IMR-90 (cell line): ENCODE results near the gene PHOX2A. TPM values are rescaled to one million over a fixed set of nuclear protein-coding genes. Genes with fewer than 3 reads are reported as not detected.

Experiments used
- ATAC-seq: fragments of 200-7000 bp; cut with Tn5 transposase; 2 replicates; pipeline ENCODE4 v1.9.1; 2020; ENCODE audit warnings: low read depth, mild to moderate bottlenecking, moderate library complexity
- BruUV-seq: library from RNA; stranded (reverse); fragments of 400-500 nt; replicated peaks from 2 replicates; lab custom pipeline; 2021; lab: Mats Ljungman, UMichigan
- CTCF ChIA-PET: fragments of 300-600 bp; formaldehyde crosslinking; extraction: SDS; loops from one replicate; lab custom pipeline; 2021; ENCODE audit warnings: antibody characterized with exemption; lab: Yijun Ruan, JAX
- POLR2A ChIA-PET: fragments of 300-600 bp; sonication (Branson Sonifier 250); formaldehyde crosslinking; loops from one replicate; lab custom pipeline; 2022; ENCODE audit warnings: antibody characterized with exemption; ENCODE audit not compliant: unreplicated experiment; lab: Charles Lee
- DNase-seq: peaks from one replicate; pipeline ENCODE4 v3.0.0; 2013
- H2AFZ ChIP-seq: replicated peaks from 2 replicates; pipeline ENCODE3; 2013; ENCODE audit warnings: low read length, mild to moderate bottlenecking; ENCODE audit not compliant: poor library complexity
- H2AK5ac ChIP-seq: 2 replicates; pipeline ENCODE4 v1.6.1; 2013; ENCODE audit warnings: low read depth, low read length, inconsistent platforms
- H2AK9ac ChIP-seq: replicated peaks from 2 replicates; pipeline ENCODE3; 2013; ENCODE audit warnings: mild to moderate bottlenecking, low read depth, low read length, moderate library complexity; ENCODE audit not compliant: poor library complexity
- H2BK120ac ChIP-seq: 2 replicates; pipeline ENCODE4 v1.6.1; 2013; ENCODE audit warnings: low read depth, low read length, inconsistent platforms
- H2BK15ac ChIP-seq: 3 replicates; pipeline ENCODE4 v1.6.1; 2013; ENCODE audit warnings: low read depth, low read length, inconsistent platforms
- H2BK20ac ChIP-seq: 2 replicates; pipeline ENCODE4 v1.6.1; 2013; ENCODE audit warnings: low read depth, mild to moderate bottlenecking, inconsistent platforms, low read length, moderate library complexity
- H2BK5ac ChIP-seq: 2 replicates; pipeline ENCODE4 v1.6.1; 2013; ENCODE audit warnings: mild to moderate bottlenecking, low read depth, low read length, inconsistent platforms; ENCODE audit not compliant: poor library complexity, severe bottlenecking
- H3K14ac ChIP-seq: replicated peaks from 2 replicates; pipeline ENCODE4 v1.6.1; 2013; ENCODE audit warnings: low read depth, low read length, inconsistent platforms
- H3K18ac ChIP-seq: 2 replicates; pipeline ENCODE4 v1.6.1; 2013; ENCODE audit warnings: low read depth, low read length, control low read depth
- H3K23ac ChIP-seq: 2 replicates; pipeline ENCODE4 v1.6.1; 2013; ENCODE audit warnings: low read depth, low read length, inconsistent platforms
- H3K27ac ChIP-seq: 2 replicates; pipeline ENCODE4 v1.5.1; 2013; ENCODE audit warnings: mild to moderate bottlenecking, control low read depth, low read length; ENCODE audit not compliant: insufficient read depth
- H3K27me3 ChIP-seq: 2 replicates; pipeline ENCODE4 v1.6.1; 2013; ENCODE audit warnings: low read length; ENCODE audit not compliant: control insufficient read depth, insufficient read depth
- H3K36me3 ChIP-seq: 2 replicates; pipeline ENCODE4 v1.6.1; 2013; ENCODE audit warnings: low read length, mixed read lengths; ENCODE audit not compliant: control insufficient read depth, insufficient read depth
- H3K4ac ChIP-seq: 2 replicates; pipeline ENCODE4 v1.6.1; 2013; ENCODE audit warnings: low read depth, low read length, inconsistent platforms
- H3K4me1 ChIP-seq: 2 replicates; pipeline ENCODE4 v1.6.1; 2013; ENCODE audit warnings: low read length, mixed read lengths; ENCODE audit not compliant: control insufficient read depth, insufficient read depth
- H3K4me2 ChIP-seq: 2 replicates; pipeline ENCODE4 v1.6.1; 2013; ENCODE audit warnings: low read depth, mild to moderate bottlenecking, control low read depth, low read length, moderate library complexity
- H3K4me3 ChIP-seq: 2 replicates; pipeline ENCODE4 v1.5.1; 2013; ENCODE audit warnings: low read depth, mild to moderate bottlenecking, control low read depth, low read length, moderate library complexity; ENCODE audit not compliant: insufficient read depth
- H3K56ac ChIP-seq: 2 replicates; pipeline ENCODE4 v1.6.1; 2013; ENCODE audit warnings: low read length, inconsistent platforms; ENCODE audit not compliant: insufficient read depth; ENCODE audit errors: extremely low read depth
- H3K79me1 ChIP-seq, 2 experiments: 2 replicates each; pipeline ENCODE4 v1.6.1; 2013; ENCODE audit warnings: low read length in 2 of 2, inconsistent platforms in 1 of 2, low read depth in 1 of 2
- H3K9ac ChIP-seq: 2 replicates; pipeline ENCODE4 v1.6.1; 2013; ENCODE audit warnings: low read depth, low read length, control low read depth
- H3K9me1 ChIP-seq: 2 replicates; pipeline ENCODE4 v1.6.1; 2013; ENCODE audit warnings: low read length, inconsistent platforms; ENCODE audit not compliant: insufficient read depth
- H3K9me3 ChIP-seq: 2 replicates; pipeline ENCODE4 v1.6.1; 2013; ENCODE audit warnings: low read length; ENCODE audit not compliant: control insufficient read depth, insufficient read depth
- H4K20me1 ChIP-seq: 2 replicates; pipeline ENCODE4 v1.6.1; 2013; ENCODE audit warnings: low read length, inconsistent platforms; ENCODE audit not compliant: insufficient read depth
- H4K5ac ChIP-seq: 2 replicates; pipeline ENCODE4 v1.6.1; 2013; ENCODE audit warnings: mild to moderate bottlenecking, low read depth, low read length, control low read depth
- H4K8ac ChIP-seq, 2 experiments: 2 replicates each; pipeline ENCODE4 v1.6.1; 2013; ENCODE audit warnings: low read depth in 2 of 2, low read length in 2 of 2, control low read depth in 1 of 2, inconsistent platforms in 1 of 2
- H4K91ac ChIP-seq: 2 replicates; pipeline ENCODE4 v1.6.1; 2013; ENCODE audit warnings: low read depth, low read length, inconsistent platforms; ENCODE audit not compliant: insufficient read depth
- CEBPB ChIP-seq: IDR thresholded peaks from 2 replicates; pipeline ENCODE4 v1.6.1; 2012; ENCODE audit warnings: low read depth, low read length, improper control_type of control experiment
- MAFK ChIP-seq: IDR thresholded peaks from 2 replicates; pipeline ENCODE4 v1.6.1; 2012; ENCODE audit warnings: low read depth, low read length, improper control_type of control experiment
- NFE2L2 ChIP-seq: fragments of 150-350 bp; IDR thresholded peaks from 2 replicates; pipeline ENCODE4 v1.6.1; 2016; ENCODE audit warnings: low read depth, mild to moderate bottlenecking, low read length
- SMC3 ChIP-seq: fragments of 150-350 bp; IDR thresholded peaks from 2 replicates; pipeline ENCODE4 v1.6.1; 2016; ENCODE audit warnings: low read depth, mild to moderate bottlenecking, antibody characterized with exemption, low read length, moderate library complexity
- dilution Hi-C: fragments of 300-500 bp; cut with HindIII; formaldehyde crosslinking; loops from one replicate; pipeline ENCODE4 v1.14.3; 2018; ENCODE audit warnings: low sequenced_read_pairs; ENCODE audit not compliant: unreplicated experiment
- in situ Hi-C: fragments of 300-500 bp; cut with MboI; formaldehyde crosslinking; loops from 3 replicates; pipeline ENCODE4 v1.14.3; 2019; ENCODE audit warnings: low sequenced_read_pairs, inconsistent platforms, mixed read lengths
- intact Hi-C: fragments of 100-400 bp; cut with micrococcal nuclease; formaldehyde crosslinking; loops from 2 replicates; pipeline ENCODE4 v1.10.0; 2022
- polyA plus RNA-seq, 3 experiments: library from polyadenylated mRNA; depleted of rRNA; stranded (reverse); fragments of >200 nt; gene quantifications; 2 replicates each; pipeline ENCODE4 v1.2.3, GENCODE V29; 2012; ENCODE audit warnings: low replicate concordance in 1 of 3
- total RNA-seq: library from RNA; depleted of rRNA; stranded (reverse); fragments of >200 nt; gene quantifications from 2 replicates; pipeline ENCODE4 v1.2.3, GENCODE V29; 2012
- TF ChIP-seq, protein P1 (sequence below): fragments of 150-350 bp; IDR thresholded peaks from 2 replicates; pipeline ENCODE4 v1.6.1; 2017; ENCODE audit warnings: mild to moderate bottlenecking, antibody characterized with exemption, low read length, low read depth

PHOX2A gene
- total and polyA plus RNA-seq, 2 of the 4 experiments (the other 2 are of a cell fraction): not detected

DNA sequence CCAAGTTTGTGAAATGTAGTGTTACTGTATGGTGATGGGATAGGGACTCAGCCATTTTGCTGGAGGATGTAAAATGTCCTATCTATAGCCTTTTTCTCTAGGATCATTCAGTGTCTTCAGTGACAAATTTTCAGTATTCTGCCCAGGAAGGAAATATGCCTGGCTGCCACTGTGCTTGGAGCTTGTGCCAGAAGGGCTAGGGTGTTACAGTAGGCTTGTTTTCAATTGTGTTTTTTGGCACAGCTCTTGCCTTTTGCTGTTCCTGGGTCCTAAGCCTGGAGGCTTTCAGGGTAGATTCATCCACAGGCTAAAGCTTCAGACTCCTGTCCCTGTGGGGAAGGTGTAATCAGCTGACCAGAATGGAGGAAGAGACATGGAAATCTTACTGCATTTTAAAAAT lies 22.0 kb upstream of the PHOX2A start:
- H2BK20ac ChIP-seq: no peak overlapping the region
- intact Hi-C loops (no loop called here), in situ Hi-C loops (no loop called here), dilution Hi-C loops (no loop called here)
- H3K14ac ChIP-seq: no peak overlapping the region
- ATAC-seq (no peak), DNase-seq (no peak)
- no peak overlapping the region for H3K9ac ChIP-seq
- no peak overlapping the region for H2BK15ac ChIP-seq
- CTCF ChIA-PET: no interaction called here
- no peak overlapping the region for H3K23ac ChIP-seq
- TF ChIP-seq MAFK (no peak), SMC3 (no peak), NFE2L2 (no peak), CEBPB (no peak)
- TF ChIP-seq, protein P1, sequence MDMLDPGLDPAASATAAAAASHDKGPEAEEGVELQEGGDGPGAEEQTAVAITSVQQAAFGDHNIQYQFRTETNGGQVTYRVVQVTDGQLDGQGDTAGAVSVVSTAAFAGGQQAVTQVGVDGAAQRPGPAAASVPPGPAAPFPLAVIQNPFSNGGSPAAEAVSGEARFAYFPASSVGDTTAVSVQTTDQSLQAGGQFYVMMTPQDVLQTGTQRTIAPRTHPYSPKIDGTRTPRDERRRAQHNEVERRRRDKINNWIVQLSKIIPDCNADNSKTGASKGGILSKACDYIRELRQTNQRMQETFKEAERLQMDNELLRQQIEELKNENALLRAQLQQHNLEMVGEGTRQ: no peak
- H3K18ac ChIP-seq: no peak overlapping the region
- 0 out of 2 replicates have a peak, but pooled peaks cover 3% of the 10 kb centered on the region for H3K9me1 ChIP-seq
- no TSS peak for BruUV-seq
- no peak overlapping the region for H3K27ac ChIP-seq
- no peak overlapping the region for H4K5ac ChIP-seq
- no peak overlapping the region for H3K4me3 ChIP-seq
- H3K56ac ChIP-seq: no peak overlapping the region
- no peak overlapping the region for H2BK5ac ChIP-seq
- POLR2A ChIA-PET: interaction anchor here (0.6 kb wide), 1 partner anchor 21 kb away, joined by 3 read pairs; no protein-coding TSS in a partner anchor
- H3K4me1 ChIP-seq: no peaks in the 10 kb centered on the region; the same call in 1 of the 2 replicates
- no peak overlapping the region for H2AFZ ChIP-seq
- H2BK120ac ChIP-seq: no peak overlapping the region
- H4K91ac ChIP-seq: no peak overlapping the region
- no peaks in the 10 kb centered on the region for H3K9me3 ChIP-seq
- peaks cover 12% of the 10 kb centered on the region for H3K27me3 ChIP-seq
- no peak overlapping the region for H2AK9ac ChIP-seq
- H3K4ac ChIP-seq: no peak overlapping the region
- H3K36me3 ChIP-seq: no peaks in the 10 kb centered on the region
- H4K8ac ChIP-seq: no peak overlapping the region
- no peaks in the 10 kb centered on the region for H3K79me1 ChIP-seq
- H2AK5ac ChIP-seq: no peak overlapping the region
- H3K4me2 ChIP-seq: no peak overlapping the region
- no peaks in the 10 kb centered on the region for H4K20me1 ChIP-seq
